ENCODE data around the gene UBAC1.

The UBAC1 gene

DNA sequence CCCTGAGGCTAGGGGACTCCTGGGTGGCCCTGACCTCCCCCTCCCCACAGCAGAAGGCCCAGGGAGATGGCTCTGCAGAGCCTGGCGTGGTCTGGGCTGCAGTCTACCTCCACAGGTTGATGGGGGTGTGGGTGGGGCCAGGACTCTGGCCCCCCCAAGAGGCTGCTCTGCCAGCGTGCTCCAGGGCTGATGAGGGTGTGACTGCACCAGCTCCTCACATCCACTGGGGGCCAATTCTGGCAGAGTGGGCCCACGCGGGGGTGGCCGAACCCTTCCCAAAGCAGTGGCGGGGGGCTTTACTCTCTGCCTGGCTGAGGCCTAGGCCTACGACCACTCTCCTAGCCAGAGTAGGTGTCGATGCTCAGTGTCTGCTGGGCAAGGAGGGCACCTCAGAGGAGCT is 28.0 kb upstream of the UBAC1 start:
- TF ChIP-seq, protein P1, sequence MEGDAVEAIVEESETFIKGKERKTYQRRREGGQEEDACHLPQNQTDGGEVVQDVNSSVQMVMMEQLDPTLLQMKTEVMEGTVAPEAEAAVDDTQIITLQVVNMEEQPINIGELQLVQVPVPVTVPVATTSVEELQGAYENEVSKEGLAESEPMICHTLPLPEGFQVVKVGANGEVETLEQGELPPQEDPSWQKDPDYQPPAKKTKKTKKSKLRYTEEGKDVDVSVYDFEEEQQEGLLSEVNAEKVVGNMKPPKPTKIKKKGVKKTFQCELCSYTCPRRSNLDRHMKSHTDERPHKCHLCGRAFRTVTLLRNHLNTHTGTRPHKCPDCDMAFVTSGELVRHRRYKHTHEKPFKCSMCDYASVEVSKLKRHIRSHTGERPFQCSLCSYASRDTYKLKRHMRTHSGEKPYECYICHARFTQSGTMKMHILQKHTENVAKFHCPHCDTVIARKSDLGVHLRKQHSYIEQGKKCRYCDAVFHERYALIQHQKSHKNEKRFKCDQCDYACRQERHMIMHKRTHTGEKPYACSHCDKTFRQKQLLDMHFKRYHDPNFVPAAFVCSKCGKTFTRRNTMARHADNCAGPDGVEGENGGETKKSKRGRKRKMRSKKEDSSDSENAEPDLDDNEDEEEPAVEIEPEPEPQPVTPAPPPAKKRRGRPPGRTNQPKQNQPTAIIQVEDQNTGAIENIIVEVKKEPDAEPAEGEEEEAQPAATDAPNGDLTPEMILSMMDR (IDR thresholded peaks at IDR 0.05; ENCODE audit: borderline replicate concordance, insufficient read depth, low read depth, low read length): no peak
- H3K4me3 ChIP-seq (ENCODE audit: low read depth, low read length): no peak overlapping the region

DNA sequence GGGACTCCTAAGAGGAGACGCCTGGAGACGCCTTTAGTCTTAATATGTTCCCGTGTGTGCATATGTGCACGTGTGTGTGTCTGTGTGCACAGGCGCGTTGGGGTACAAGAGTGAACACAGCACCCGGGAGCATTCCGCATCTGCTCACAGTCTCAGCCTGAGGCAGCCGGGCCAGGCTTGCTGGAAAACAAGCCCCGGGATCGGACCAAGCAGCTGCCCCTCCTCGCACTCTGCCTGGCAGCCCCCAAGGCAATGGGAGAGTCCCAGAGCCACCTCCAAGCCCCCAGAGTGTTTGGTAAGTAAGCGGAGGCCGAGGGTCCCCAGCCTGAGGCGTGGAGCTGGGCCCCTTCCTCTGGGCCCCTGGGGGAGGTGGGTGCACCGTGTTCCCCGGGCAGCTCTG is 27.3 kb upstream of the UBAC1 start:
- TF ChIP-seq, protein P1 (IDR thresholded peaks at IDR 0.05; ENCODE audit: borderline replicate concordance, insufficient read depth, low read depth, low read length): no peak
- no peak overlapping the region for H3K4me3 ChIP-seq (ENCODE audit: low read depth, low read length)

DNA sequence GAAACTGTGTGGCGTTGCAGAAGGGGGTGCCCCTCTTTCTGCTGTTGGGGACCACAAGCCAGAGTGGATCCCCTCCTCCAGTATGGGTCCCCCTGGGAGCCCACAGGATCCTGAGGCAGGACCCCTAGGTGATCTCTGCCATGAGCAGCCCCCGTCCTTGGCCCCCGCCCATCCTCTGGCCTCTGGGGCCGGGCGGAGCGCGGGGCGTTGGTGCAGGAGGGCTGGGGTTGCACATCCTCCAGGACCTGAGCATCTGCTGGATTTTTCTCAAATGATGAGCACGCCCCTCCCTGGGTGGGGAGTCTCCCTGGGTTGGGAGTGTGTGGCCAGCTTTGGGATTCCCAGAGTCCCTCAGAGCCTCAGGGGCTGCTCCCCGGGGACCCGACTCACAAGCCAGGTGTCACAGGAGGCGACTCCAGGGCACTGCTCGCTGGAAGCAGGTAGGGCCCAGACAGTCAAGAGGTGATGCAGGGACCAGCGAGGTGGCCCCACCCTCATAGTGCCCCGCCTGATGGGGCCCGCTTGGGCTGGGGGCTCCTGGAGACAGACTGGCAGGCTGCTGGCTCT is 26.7 kb upstream of the UBAC1 start:
- no peak overlapping the region for H3K4me3 ChIP-seq (ENCODE audit: low read depth, low read length)
- TF ChIP-seq, protein P1 (IDR thresholded peaks at IDR 0.05; ENCODE audit: borderline replicate concordance, insufficient read depth, low read depth, low read length): no peak

DNA sequence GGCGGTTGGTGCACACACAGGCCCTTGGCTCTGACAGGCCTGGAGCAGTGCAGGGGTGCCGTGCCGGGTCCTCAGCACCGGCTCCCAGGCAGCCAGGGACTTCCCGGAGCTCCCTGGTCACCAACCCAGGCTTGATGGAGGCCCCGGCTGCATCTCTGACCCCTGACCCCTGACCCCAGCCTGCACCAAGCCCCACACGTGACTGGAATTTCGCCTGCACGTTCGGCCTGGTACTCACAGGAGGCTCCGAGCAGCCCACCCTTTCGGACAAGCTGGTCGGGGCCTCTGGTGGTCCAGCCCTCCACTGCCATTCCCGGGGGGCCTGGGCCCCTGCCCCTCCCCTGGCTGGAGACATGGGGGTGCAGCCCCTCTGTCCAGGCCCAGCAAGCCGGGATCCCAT is 25.4 kb upstream of the UBAC1 start:
- TF ChIP-seq, protein P1 (IDR thresholded peaks at IDR 0.05; ENCODE audit: borderline replicate concordance, insufficient read depth, low read depth, low read length): no peak
- H3K4me3 ChIP-seq (ENCODE audit: low read depth, low read length): no peak overlapping the region

DNA sequence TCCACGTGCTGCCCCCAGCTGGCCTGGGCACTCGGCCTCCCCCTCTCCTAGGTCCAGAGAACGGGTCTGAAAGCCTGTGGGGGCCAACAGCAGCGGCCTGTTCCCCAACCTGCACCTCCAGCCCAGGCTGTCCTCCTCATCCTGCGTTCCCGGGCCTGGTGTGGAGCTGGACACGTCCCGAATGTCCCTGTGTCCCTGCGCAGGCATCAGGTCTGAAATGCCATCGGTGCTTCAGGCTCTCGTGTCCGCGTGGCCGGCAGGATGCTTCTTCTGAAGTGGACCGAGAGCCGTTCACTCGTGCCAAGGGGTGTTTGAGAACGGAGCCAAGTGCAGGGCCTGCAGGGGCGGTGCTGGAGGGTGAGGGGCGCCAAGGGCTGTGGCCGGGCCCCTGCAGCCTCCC is 24.7 kb upstream of the UBAC1 start:
- TF ChIP-seq, protein P1 (IDR thresholded peaks at IDR 0.05; ENCODE audit: borderline replicate concordance, insufficient read depth, low read depth, low read length): no peak
- H3K4me3 ChIP-seq (ENCODE audit: low read depth, low read length): no peak overlapping the region

DNA sequence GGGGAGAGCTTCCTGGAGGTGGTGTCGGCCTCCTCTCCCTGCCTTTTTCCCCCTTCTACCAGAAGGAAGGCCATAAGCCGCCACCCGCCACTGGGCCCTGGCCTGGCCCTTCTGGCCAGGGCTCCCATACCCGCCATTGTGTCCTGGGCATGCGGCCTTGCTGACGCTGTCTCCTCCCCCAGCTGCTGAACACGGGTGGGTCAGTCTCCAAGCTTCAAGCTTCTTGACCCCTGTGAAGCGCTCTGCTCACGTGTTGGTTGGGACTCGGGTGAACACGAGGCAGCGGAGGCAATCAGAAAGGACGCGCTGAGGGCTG is 24.2 kb upstream of the UBAC1 start:
- TF ChIP-seq, protein P1 (IDR thresholded peaks at IDR 0.05; ENCODE audit: borderline replicate concordance, insufficient read depth, low read depth, low read length): no peak
- H3K4me3 ChIP-seq (ENCODE audit: low read depth, low read length): no peak overlapping the region

DNA sequence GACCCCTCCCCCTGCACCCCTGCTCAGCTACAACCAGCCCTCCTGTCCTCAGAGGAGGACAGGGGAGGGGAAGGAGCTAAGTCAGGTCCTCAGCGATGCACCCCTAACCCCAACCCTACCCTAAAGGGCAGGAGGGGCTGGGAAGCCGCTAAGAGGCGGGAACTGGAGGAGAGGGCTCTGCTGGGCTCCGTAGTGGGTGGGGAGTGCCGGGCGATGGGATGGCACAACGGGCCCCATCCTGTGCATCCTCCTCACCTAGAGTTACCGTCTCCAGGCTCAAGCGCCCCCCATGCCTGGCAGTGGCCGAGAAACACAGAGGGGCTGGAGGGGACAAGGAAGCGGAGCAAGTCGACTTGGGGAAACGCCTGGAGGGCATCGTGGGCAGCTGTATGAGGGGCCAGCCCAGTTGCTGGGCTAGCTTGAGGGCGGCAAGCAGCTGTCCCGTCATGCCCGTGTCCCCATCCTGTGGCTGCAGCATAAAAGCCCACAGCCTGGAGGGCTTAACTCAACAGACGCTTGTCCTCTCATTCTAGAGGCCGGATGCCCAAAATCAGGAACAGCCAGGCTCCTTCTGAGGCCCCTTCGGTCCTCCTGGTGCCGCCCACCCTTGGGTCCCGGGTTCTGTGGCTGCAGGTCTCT is 23.0 kb upstream of the UBAC1 start:
- no peak overlapping the region for H3K4me3 ChIP-seq (ENCODE audit: low read depth, low read length)
- TF ChIP-seq, protein P1 (IDR thresholded peaks at IDR 0.05; ENCODE audit: borderline replicate concordance, insufficient read depth, low read depth, low read length): no peak

Data from GM12875 (cell line).